Cardiac muscle cell (in vitro differentiated cells and primary cell): ENCODE measurements around the gene RBM5. TPM values are rescaled to one million over a fixed set of nuclear protein-coding genes. Genes with fewer than 3 reads are reported as not detected.

Source experiments
- DNase-seq, 2 donors: peaks; one replicate each; pipeline versions ENCODE4 v3.0.0 to v3.0.0-alpha.2; 2010 to 2017; ENCODE audit warnings: low read depth in 1 of 2, low spot score in 1 of 2
- H3K27ac ChIP-seq: fragments of 200-600 bp; sonication (generic); 2 replicates; pipeline ENCODE4 v1.5.1; 2016
- H3K27me3 ChIP-seq: fragments of 200-600 bp; sonication (generic); 2 replicates; pipeline ENCODE4 v1.6.0; 2016; ENCODE audit warnings: control low read depth
- H3K36me3 ChIP-seq: fragments of 200-600 bp; sonication (generic); 2 replicates; pipeline ENCODE4 v1.5.1; 2016; ENCODE audit warnings: control low read depth
- H3K4me1 ChIP-seq: fragments of 200-600 bp; sonication (generic); 2 replicates; pipeline ENCODE4 v1.8.1; 2017; ENCODE audit warnings: low read depth, mild to moderate bottlenecking, mixed run types
- H3K4me3 ChIP-seq: fragments of 200-600 bp; sonication (generic); 2 replicates; pipeline ENCODE4 v1.5.1; 2016; ENCODE audit warnings: mild to moderate bottlenecking
- H3K9me3 ChIP-seq: fragments of 200-600 bp; sonication (generic); 2 replicates; pipeline ENCODE4 v1.5.1; 2017; ENCODE audit warnings: low read depth, mild to moderate bottlenecking, control low read depth
- polyA plus RNA-seq: library from polyadenylated mRNA; unstranded; fragments of >200 nt; fragmentation: Nextera tagmentation; extraction: Ambion mirVana; gene quantifications from 2 replicates; pipeline ENCODE4 v1.2.1, GENCODE V29; 2016
- total RNA-seq: library from RNA; depleted of rRNA; stranded (reverse); fragments of >200 nt; gene quantifications from 2 replicates; pipeline ENCODE4 v1.2.3, GENCODE V29; 2016
- TF ChIP-seq, protein P1 (sequence below): IDR thresholded peaks from 2 replicates; pipeline ENCODE4 v1.5.1; 2012; ENCODE audit warnings: low read depth, mild to moderate bottlenecking, low read length

Gene RBM5
- total and polyA plus RNA-seq, 2 experiments from 2014 or later = 130 to 439 TPM

DNA sequence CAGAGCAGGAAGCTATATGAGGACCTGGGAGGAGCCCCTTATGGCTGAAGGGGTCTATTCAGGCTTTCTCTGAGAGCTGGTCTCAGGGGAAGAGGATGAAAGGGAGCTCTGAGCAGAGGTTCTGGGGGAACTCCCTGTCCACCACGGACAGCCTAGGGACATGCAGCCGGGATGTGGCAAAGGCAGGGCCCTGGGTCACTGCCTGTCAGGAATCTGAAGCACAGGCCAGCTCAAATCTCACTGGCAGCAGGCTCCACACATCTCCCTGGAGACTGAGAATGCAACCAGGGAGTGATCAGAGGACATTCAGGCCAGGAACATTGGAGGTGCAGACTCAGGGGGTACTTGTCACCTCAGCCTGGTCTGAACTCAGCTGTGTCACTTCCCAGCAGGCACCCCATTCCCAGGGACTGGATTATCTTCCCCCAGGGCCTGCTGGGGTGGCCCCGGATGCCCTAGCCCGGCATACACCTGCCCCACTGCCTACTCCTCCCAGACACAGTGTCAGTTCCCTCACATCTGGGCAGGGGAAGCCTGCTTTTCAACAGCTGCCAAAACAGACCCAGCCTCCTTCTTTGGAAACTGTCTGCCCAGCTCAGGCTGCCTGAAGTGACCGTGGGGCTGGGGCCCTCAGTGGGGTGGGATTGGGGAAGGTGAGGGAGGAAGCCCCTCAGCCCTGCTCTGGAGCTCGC is 48.1 kb downstream of the RBM5 start:
- H3K36me3 ChIP-seq = no peaks in the 10 kb centered on the region
- H3K4me1 ChIP-seq = peaks cover 39% of the 10 kb centered on the region
- DNase-seq = no peak
- TF ChIP-seq, protein P1, sequence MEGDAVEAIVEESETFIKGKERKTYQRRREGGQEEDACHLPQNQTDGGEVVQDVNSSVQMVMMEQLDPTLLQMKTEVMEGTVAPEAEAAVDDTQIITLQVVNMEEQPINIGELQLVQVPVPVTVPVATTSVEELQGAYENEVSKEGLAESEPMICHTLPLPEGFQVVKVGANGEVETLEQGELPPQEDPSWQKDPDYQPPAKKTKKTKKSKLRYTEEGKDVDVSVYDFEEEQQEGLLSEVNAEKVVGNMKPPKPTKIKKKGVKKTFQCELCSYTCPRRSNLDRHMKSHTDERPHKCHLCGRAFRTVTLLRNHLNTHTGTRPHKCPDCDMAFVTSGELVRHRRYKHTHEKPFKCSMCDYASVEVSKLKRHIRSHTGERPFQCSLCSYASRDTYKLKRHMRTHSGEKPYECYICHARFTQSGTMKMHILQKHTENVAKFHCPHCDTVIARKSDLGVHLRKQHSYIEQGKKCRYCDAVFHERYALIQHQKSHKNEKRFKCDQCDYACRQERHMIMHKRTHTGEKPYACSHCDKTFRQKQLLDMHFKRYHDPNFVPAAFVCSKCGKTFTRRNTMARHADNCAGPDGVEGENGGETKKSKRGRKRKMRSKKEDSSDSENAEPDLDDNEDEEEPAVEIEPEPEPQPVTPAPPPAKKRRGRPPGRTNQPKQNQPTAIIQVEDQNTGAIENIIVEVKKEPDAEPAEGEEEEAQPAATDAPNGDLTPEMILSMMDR = no peak
- H3K4me3 ChIP-seq = no peak overlapping the region
- H3K27me3 ChIP-seq = no peaks in the 10 kb centered on the region
- no peaks in the 10 kb centered on the region for H3K9me3 ChIP-seq
- H3K27ac ChIP-seq = peak overlapping the region; percentile 66

DNA sequence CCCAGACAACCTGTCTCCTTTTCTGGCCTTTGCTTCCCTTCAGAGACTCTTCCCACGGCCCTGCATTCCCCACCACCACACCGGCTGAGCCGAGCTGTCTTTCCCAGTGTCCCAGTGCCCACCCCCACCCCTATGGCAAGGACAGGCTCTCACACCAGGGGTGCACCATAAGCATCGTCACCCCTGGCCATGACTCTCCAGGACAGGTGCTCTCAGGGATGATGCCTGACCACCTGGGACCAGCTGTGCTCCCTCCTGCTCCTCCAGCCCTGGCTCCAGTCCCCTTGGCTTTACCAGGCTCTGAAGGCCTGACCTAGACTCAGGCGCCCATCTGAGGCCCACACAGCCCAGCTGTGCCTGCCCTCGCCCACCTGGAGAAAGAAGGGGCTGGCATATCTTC is 48.8 kb downstream of the RBM5 start:
- Histone ChIP-seq H3K4me1 (peaks cover 39% of the 10 kb centered on the region), H3K9me3 (no peaks in the 10 kb centered on the region), H3K4me3 (no peak overlapping the region), H3K27ac (peak overlapping the region; percentile 66), H3K36me3 (no peaks in the 10 kb centered on the region), H3K27me3 (no peaks in the 10 kb centered on the region)
- TF ChIP-seq, protein P1 = no peak
- DNase-seq = no peak

DNA sequence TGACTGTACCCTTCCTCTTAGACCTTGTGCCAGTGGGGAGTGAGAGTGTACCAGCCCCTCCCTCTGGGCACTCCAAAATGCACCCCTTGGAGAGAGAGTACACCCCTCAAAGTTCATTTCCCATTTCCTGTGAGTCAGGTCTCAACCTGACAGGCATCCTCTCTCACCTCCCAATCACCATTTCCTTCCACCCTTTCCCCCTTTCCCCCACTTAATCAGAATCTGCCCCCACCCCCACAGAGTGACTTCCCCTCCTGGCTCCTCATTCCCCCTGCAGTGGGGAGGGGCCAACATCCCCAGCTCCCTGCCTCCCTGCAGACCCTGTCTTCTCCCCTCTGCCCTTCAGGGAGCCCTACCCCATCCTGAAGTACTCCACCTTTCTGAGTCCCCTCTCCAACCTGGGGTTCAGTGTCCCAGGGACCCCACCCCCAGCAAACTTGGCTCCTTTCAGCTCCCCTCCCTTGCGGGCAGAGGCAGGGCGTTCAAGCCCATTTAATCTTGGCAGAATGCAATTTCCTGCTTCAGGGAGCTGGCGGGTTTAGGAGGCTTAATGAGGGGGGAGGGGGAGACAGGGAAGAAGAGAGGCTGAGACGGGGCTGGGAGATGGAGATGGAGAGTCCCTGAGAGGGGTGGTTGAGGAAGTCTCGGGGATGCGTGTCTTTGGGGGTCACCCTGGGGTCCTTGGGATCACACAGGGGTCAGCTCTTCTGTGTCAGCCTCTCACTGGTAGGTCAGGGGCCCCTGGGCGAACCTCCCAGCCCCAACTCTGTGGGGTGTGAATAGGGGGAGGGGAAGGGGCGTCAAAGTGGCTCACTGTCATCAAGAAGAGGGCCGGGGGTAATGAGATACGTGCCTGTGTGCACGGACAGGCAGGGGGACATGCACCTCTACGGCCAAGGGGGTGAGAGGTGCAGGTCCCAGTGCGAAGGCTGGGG is 49.8 kb downstream of the RBM5 start:
- no peaks in the 10 kb centered on the region for H3K27me3 ChIP-seq
- no peaks in the 10 kb centered on the region for H3K9me3 ChIP-seq
- no peak overlapping the region for H3K4me3 ChIP-seq
- H3K27ac ChIP-seq = no peak overlapping the region
- no peaks in the 10 kb centered on the region for H3K36me3 ChIP-seq
- TF ChIP-seq, protein P1 = no peak
- peaks cover 39% of the 10 kb centered on the region for H3K4me1 ChIP-seq
- peak in 1 of 2 donors; percentile 66 for DNase-seq

DNA sequence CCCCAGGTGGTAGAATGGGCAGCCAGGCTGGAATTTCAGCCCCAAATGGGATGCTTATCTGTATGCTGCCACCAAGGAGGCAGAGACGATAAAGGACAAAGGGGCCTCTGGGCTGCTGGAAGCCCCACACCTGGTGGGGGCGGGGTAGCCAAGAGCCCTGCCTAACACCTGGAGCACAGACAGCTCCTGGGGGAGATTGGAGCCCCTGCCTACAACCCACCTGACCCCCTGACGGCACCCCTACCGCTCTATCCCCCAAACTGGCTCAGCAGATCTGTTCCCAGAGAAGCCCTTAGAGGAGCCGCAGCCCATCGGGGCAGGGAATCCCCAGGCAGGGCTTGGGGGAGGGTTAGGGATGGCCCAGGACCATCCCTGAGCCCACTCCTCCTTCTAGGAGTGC is 50.6 kb downstream of the RBM5 start:
- Histone ChIP-seq H3K4me3 (no peak overlapping the region), H3K36me3 (no peaks in the 10 kb centered on the region), H3K9me3 (no peaks in the 10 kb centered on the region), H3K4me1 (peaks cover 41% of the 10 kb centered on the region), H3K27me3 (no peaks in the 10 kb centered on the region), H3K27ac (no peak overlapping the region)
- TF ChIP-seq, protein P1 = no peak
- DNase-seq = no peak

DNA sequence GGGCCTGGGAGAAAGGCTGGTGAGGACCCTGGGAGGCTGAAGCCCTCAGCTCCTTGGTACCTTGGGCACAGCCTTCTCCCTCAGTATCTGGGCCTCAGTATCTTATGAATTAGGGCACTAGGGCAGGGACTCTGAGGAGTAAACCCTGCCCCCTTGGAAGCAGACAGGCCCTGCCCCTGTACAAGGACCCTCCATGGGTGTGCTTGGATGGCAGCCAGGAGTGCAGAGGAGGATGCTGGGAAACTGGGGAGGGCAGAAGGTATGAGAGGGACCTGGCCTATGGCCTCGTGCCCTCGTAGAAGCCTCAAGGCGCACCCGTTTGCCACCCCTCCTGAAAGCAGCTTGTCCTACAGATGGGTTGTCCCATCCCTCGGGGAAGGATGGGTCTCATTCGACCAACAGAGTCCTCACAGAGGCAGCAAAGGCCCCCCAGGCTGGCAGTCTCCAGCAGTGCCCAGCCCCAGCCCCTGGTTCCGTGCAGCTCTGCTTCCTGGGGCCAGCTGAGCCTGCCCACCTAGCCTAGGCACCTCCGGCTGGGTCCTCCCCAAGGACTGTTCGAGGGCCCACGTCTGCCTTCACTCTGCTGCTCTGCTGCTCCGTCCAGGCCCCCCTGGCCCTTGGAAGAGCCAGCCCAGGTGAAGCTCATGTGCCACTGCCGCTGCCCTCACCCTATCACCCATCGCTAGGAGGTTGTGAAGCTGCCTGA is 51.2 kb downstream of the RBM5 start:
- Histone ChIP-seq H3K27me3 (no peaks in the 10 kb centered on the region), H3K27ac (no peak overlapping the region), H3K4me3 (no peak overlapping the region), H3K9me3 (no peaks in the 10 kb centered on the region), H3K36me3 (no peaks in the 10 kb centered on the region), H3K4me1 (peaks cover 46% of the 10 kb centered on the region)
- TF ChIP-seq, protein P1 = no peak
- peak in 1 of 2 donors; percentile 34 for DNase-seq
